ENCODE data around the gene SVOPL. TPM values are rescaled to one million over a fixed set of nuclear protein-coding genes. Genes with fewer than 3 reads are reported as not detected.

The SVOPL gene
- total RNA-seq, 1 experiment from 2014 or later = not detected

DNA sequence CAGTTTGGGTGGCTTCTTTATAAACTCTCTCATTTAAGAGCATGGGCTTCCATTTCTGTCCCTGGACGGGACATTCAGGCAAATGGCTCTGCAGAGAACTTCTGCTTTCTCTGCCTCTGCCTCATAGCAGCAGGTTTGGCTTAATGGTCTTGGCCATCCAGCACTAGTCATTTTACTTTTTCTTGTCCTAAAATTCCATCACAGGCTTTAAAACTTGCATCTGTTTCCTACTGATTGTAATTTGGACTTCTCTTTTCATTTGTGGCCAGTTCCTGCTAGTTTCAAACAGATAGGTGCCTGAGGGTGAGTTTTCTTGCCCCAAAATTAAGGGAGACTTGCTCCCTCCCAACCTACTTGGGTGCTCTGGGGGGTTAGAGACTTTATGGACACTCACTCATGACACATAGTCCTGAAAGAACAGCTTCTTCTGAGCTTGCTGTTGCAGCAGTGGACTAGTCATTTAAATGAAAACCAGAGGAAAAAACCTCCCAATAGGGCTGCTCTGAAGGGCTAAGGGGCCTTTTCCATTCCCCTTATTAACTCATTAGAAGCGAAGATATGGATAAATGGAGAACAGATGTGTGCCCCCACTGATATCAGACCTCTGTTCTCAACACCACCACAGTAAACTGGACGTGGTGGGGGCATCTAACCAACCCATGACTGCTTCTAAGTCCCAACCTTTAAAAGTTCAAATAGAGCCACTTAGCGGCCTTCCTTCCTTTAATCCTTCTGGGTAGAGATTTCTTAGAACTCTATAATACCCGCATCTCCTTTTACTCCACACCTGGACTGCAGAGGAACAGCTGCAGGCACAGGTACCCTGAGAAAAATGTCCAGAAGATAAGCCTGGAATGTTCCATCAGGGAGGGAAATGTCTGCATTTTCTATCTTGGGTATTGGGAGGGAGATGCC, 38.8 kb downstream of the SVOPL start:
- no peak for DNase-seq (ENCODE audit: extremely low read depth, low read depth)

DNA sequence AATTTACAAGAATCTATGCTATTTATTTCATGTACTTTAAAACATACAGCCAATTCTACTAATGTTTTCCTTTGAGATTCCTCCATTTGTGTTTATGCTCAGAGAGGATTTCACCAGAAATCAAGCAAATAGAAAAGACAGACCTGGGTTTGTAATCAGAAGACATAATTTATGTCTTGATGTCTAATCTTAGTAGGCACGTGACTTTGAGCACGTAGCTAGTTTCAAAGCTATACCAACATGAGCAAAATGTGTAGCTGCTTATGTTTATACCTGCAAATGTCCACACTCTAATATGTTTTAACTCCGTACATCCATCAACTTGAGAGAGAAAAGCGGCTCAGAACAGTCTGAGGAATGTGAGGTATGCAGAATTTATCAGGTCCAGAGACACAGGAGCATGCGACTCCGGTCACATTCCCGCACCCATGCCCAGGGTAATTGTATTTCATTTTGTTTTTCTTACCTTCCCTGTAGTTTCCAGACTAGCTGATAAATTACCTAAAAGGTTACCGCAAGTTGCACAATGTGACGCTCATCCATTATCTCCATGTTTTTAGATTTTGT, 40.0 kb downstream of the SVOPL start:
- no peak for DNase-seq (ENCODE audit: extremely low read depth, low read depth)

DNA sequence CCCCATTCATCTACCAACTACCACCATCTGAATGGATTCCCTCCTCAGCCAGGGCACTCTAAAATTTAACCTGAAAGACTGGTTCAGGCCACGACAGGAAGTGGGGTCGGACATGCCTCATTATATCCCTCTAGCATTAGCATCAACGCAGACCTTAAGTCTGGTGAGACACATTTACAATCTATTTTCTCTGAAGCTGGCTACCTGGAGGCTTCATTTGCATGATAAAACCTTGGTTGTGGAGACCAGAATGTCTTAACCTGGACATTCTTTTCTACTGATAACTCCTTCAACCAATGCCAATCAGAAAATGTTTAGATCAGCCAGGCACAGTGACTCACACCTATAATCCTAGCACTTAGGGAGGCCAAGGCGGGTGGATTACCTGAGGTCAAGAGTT, 42.3 kb downstream of the SVOPL start:
- DNase-seq (ENCODE audit: extremely low read depth, low read depth) = no peak

DNA sequence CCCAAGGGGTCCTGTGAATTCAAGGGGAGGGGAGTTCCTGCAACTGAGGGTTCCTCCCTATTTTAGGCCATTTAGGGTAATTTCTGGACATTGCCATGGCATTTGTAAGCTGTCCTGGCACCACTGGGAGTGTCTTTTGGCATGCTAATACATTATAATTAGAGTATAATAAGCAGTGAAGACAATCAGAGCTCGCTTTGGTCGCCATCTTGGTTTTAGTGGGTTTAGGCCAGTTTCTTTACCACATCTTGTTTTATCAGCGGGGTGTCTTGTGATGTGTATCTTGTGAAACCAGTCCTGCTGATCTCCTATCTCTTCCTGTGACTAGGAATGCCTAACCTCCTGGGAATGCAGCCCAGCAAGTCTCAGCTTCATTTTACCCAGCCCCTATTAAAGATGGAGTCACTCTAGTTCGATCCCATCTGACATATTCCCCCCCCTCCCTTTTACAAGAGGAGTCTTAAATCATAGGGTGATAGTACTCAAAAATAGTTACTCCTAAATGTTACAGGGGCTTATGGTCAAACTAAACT, 43.2 kb downstream of the SVOPL start:
- DNase-seq (ENCODE audit: extremely low read depth, low read depth) = no peak

DNA sequence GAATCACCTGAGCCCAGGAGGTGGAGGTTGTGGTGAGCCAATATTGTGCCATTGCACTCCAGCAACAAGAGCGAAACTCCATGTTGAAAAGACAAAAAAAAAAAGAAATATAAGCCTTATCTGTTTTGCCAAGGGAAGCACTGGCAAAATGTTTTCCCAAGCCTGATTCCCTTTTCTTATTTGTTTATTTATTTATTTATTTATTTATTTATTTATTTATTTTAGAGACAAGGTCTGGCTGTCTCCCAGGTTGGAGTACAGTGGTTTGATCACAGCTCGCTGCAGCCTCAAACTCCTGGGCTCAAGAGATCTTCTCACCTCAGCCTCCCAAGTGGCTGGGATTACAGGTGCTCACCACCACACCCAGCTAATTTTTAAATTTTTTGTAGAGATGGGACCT, 44.2 kb downstream of the SVOPL start:
- no peak for DNase-seq (ENCODE audit: extremely low read depth, low read depth)

DNA sequence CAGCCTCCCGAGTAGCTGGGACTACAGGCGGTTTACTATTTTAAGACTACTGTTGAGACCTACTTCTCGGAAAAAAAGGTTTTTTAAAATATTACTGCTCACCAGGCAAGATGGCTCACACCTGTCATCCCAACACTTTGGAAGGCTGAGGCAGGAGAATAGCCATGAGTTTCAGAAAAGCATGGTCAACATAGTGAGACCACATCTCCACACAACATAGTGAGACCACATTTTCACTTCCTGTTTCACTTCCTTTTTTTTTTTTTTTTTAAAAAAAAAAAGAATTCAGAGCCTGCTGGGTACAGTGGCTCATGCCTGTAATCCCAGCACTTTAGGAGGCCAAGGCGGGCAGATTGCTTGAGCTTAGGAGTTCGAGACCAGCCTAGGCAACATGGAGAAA, 46.5 kb downstream of the SVOPL start:
- DNase-seq (ENCODE audit: extremely low read depth, low read depth) = no peak

DNA sequence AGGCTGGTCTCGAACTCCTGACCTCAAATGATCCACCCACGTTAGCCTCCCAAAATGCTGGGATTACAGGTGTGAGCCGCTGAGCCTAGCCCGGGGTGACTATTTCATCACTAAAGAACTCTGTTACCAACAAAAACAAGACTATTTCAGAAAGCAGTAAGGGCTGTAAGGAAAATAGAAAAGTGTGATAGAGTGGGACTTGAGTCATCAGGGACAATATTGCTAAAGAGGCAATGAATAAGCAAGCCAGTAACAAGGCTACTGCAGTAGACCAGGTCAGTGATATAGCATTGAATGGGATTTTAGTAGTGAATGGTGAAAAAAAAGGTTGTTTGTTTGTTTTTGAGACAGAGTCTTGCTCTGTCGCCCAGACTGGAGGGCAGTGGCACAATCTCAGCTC, 51.7 kb downstream of the SVOPL start:
- no peak for DNase-seq (ENCODE audit: extremely low read depth, low read depth)

DNA sequence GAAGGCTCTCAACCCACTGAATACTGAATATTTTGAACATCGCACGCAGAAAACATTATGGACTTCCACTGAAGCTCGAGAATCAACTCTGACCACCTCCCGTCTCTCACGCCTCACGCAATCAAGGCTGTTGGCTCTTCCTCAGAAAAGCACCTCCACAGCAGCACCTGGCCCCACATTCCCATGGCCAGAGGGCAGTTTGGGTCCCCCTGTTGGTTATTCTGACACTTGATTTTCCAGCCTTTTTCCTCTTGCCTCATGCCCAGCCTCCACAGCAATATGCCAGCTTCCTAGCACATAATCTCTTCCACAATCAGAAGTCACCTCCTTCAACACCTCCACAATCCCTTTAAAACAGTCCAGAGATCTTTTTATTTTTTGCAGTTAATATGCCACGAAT, 55.9 kb downstream of the SVOPL start:
- DNase-seq (ENCODE audit: extremely low read depth, low read depth) = no peak

DNA sequence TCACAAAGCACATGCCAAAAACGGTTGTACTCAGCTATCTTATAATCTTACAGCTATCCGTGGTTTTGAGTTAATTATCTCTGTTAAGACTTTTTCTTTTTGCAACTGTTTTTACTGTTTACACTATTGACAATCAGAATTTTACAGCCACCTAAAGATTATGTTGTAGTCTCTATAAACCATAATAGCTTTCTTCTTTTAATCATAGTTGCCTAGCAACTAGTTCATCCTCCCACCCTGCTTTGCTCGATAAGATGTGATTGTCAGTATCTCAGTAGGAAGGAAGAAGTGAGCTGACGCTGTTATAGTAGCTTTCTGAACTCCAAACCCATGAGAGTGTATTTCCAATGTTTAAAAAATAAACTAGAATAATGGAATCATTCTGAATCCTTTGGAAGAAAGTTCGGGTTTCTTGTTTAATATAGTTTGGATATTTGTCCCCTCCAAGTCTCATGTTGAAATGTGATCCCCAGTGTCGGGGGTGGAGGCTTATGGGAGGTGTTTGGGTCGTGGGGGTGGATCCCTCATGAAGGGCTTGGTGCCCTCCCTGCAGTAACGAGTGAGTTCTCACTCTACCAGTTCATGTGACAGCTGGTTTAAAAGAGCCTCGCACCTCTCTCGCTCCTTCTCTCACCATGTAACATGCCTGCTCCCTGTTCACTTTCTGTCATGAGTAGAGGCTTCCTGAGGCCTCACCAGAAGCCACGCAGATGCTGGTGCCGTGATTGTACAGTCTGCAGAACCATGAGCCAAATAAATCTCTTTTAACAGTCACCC, 68.1 kb downstream of the SVOPL start:
- DNase-seq (ENCODE audit: extremely low read depth, low read depth) = no peak

DNA sequence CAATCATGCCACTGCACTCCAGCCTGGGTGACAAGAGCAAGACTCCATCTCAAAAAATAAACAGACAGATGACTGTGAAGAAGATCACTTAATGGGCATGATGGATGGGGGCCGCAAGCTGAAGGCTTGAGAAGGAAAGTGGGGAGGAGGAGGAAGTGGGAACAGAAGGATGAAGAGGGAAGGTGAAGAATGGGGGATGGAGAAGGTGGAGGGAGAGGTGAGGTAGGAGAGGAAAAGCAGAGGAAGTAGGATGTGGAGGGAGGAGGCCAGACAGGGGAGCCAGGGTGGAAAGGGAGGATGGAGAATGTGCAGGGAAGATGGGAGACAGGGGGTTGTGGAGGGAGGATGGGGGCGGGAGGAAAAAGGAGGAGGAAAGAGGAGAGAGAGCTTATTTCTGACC, 68.8 kb downstream of the SVOPL start:
- DNase-seq (ENCODE audit: extremely low read depth, low read depth) = no peak

DNA sequence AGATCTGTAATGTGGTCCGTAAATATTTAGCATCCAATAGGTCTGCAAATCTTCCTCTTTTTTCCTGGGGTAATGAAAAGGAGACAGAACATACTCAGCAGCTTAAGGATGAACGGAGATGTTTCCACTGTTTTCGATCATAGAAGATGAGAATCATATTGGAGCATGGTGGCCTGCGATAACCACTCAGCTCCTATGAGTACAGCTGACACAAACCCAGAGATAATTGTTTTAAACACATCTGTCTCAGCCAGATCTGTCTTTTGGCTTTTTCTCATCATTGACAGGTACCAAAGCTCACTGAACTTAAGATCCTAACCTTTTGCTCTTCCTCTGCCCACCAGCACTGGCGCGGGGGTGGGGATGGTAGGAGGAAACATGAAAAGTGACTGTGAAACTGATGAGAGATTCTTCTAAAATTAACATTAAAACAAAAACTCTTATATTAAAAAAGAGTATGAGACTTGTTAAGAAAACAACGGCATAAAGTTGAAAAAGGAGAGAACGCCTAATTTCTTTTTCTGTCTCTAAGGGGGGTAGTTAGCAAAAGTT, 71.0 kb downstream of the SVOPL start:
- no peak for DNase-seq (ENCODE audit: extremely low read depth, low read depth)

DNA sequence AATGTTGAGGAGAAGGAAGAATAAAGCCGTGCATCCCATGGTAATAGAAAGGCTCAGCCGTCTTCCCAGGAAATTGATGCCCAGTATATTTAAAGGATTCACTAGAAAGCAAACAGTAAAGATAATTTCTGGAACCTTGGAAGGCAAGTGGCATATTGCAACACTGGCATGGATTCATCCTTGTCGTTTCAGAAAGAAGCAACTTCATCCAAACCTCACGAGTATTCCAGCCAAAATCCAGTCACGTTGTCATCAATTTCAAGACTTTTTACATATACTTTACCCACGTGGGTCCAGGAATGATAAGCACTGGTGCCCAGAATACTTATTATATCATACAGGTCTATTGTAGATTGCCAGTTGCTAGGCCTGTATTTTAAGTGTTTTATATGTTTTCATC, 73.8 kb downstream of the SVOPL start:
- no peak for DNase-seq (ENCODE audit: extremely low read depth, low read depth)

DNA sequence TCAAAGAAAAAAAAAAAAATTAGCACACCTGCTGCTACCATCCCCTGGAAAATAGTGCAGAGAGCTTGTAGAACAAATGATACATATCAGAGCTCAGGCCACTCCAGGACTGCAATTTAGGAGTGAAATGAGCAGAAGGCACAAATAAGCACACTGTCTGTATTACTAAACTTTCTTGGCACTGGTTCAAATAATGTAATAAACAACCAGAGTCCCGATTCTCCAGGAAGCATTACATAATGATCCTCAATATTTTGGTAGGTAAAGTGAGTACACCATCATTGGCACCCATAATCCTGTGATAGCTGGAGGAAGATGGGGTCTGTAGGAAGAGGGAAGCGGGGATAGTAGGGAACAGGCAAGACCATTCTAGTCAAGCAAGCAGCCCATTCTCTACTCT, 74.3 kb downstream of the SVOPL start:
- no peak for DNase-seq (ENCODE audit: extremely low read depth, low read depth)

DNA sequence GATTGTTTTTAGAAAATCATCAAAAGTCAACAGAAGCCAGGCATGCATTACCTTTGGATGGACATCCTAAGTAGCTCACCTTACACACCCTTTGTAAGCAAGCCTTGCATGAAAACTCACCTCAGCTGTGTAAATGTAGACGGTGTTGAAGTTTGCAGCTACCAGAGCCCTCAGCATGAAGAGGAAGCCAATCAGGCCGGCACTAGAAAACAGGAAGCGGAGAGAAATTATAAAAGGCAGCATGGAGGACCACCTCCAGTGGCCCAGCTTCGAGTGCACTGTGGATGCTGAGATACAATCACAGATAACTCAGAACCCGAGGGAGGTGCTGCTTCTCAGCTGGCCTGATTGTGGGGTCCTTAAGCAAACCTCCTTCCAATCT, 75.3 kb downstream of the SVOPL start:
- no peak for DNase-seq (ENCODE audit: extremely low read depth, low read depth)

DNA sequence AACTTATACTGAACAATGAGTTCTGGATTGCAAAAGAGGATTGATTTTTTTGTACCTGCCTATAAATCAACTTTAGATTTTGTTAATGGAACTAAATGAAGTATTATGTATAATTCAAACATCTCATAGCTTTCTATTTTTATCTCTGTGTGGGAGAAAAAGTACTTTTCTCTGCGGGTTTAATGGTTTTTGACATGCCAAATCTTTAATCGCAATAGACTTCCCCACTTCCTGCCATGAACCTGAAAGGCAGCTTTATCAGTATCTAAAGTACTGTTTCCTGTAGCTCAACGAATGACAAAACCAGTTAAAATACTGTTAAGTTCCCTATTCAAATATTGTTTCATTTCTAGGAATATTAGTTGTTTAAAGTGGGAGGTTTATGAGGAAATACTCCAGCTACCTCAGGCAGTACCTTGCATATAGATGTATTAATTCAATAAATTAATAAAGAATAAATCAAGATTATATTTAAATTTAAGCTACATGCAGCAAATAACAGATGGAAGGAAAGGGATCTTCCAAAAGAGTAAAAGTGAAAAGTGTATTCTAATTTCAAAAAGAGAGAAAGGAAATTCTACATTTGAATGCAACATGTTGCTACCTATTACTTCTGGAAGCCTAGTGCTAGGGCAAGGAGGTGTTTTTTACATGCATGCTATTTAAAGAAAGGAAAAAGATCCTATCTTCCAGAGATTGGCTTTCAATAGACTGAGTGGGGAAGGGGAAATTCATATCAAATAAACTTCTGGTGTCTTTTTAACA, 75.9 kb downstream of the SVOPL start:
- DNase-seq (ENCODE audit: extremely low read depth, low read depth) = no peak

DNA sequence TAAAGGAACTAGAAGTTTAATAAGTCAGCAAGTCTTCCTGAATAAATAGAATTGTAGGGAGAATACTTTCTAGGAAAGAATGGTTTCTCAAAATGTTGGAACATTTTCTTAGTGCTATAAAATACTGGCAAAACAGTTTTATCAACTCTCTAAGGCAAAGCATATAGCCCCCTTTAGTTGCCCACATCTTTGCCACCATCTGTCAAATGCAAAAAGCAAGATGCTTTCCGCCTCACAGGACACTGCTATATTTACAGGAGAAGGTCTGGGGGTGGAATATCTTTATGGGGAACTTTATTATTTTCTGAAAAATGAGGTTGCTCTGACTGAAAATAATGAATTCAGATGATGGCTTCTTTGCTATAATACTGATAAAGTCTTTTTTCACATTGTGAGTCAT, 78.3 kb downstream of the SVOPL start:
- DNase-seq (ENCODE audit: extremely low read depth, low read depth) = no peak

DNA sequence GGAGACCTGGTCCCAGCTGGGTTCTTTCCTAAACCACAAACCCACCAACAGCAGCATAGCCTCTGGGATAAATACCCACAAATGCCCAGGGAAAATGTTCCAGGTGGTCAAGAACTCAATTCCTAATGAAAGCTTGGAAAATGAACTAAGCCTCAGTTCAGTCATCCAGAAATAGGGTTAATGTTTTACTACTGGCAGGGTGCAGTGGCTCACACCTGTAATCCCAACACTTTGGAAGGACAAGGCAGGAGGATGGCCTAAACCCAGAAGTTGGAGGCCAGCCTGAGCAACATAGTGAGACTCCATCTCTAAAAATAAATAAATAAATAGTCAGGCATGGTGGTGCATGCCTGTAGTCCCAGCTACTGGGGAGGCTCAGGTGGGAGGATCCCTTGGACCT, 82.2 kb downstream of the SVOPL start:
- no peak for DNase-seq (ENCODE audit: extremely low read depth, low read depth)

DNA sequence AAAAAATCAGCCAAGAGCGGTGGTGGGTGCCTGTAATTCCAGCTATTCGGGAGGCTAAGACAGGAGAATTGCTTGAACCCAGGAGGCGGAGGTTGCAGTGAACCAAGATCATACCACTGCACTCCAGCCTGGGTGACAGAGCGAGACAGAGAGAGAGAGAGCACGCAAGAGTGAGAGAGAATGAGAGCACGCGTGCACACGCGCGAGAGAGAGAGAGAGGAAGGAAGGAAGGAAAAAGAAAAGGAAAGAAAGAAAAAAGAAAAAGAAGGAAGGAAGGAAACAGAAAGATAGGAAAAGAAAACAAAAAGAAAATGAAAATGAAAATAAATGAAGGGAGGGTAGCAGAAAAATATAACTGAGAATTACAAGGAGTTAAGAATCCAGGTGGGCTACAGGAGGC, 82.7 kb downstream of the SVOPL start:
- DNase-seq (ENCODE audit: extremely low read depth, low read depth) = no peak

DNA sequence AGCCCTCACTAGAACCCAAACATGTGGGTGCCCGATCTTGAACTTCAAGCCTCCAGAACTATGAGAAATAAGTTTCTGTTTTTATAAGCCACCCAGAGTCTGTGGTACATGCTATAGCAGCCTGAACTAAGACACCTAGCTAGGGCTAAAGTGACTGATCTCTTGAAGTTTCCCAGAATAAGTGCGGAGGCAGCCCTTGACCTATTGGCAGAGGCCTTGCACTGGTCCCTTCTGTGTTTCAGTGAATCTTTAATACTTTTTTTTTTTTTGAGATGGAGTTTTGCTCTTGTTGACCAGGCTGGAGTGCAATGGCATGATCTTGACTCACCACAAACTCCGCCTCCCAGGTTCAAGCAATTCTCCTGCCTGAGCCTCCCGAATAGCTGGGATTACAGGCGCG, 85.1 kb downstream of the SVOPL start:
- no peak for DNase-seq (ENCODE audit: extremely low read depth, low read depth)

DNA sequence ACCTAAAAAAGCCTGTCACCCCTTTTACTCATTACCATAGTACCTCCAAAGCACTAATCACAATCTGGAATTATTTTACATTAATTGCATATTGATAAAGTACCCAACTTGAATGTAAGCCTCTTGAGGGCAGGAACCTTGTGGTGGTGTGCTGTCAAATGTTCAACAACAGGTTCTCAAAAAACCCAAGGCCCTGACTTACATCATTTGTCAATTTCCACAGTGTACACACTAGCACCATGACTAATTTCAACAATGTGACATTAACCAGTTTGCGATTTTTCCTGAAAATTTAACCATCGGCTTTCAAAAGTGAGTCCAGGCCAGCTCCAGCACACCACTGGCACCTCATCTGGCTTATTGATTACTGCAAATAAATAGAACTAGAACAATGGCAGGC, 87.5 kb downstream of the SVOPL start:
- no peak for DNase-seq (ENCODE audit: extremely low read depth, low read depth)
